Measurements from ENCODE around the gene LCE1D. TPM values are rescaled to one million over a fixed set of nuclear protein-coding genes. Genes with fewer than 3 reads are reported as not detected.
A peak's percentile ranks its signal among the peaks of the same experiment; 100 is the strongest.

LCE1D gene, protein sequence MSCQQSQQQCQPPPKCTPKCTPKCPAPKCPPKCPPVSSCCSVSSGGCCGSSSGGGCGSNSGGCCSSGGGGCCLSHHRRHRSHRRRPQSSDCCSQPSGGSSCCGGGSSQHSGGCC
- not detected for total RNA-seq

DNA sequence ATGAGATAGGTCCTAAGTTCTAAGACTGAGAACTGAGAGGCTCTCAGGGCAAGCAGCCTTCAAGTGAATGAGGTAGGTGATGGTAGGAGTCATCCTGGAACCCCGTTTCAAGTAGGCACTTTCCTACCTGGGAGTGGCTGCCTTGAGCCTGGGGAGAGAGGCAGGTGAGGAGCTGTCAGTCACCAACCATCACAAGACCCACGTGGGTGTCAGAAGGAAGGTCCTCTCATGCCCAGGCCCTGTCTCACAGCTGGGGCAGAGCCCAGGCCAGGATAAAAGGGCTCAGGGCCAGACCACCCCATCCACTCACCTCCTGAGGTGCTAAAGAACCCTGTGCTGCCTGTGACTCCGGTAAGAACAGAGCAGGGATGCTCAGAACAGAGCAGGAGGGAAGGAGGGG lies at the start of gene LCE1D:
TSS of gene LCE1D (plus strand) at position 301 of the 400 bp plus-strand sequence. CDS start 1,074 bp downstream, outside the sequence.
- ATAC-seq (replicated peaks in 1 of 2), result no peak
- no peaks in the 10 kb centered on the region for H3K4me1 Mint-ChIP-seq (ENCODE audit: low read depth)

DNA sequence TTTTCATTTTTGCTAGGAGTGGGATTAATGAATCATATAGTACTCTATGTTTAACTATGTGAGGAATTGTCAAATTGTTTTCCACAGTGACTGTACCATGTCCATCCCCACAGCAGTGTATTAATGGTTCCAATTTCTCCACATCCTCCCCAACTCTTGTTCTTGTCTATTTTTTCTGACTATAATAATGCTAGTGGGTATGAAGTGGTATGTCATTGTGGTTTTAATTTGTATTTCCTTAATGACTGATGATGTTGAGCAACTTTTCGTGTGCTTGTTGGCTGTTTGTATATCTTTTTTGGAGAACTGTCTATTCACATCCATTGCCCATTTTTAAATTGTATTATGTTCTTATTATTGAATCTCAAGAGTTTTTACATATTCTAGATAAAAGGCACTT lies 48.7 kb upstream of the LCE1D start:
- Mint-ChIP-seq H3K9me3 (no peaks in the 10 kb centered on the region), H3K27ac (no peak overlapping the region)
- ATAC-seq (replicated peaks in 1 of 2), result no peak

More for the DNA sequence above, at the start of gene LCE1D:
- no peaks in the 10 kb centered on the region for H3K9me3 Mint-ChIP-seq
- H3K4me3 Mint-ChIP-seq, result no peak within 1 kb of the TSS
- peaks cover 15% of the 10 kb centered on the region for H3K27me3 Mint-ChIP-seq (ENCODE audit: low read depth)
- no peak for DNase-seq
- no peak within 1 kb of the TSS for H3K27ac Mint-ChIP-seq
- H3K36me3 Mint-ChIP-seq (ENCODE audit: insufficient read depth in 2 of 2), result no peaks in the 10 kb centered on the region

DNA sequence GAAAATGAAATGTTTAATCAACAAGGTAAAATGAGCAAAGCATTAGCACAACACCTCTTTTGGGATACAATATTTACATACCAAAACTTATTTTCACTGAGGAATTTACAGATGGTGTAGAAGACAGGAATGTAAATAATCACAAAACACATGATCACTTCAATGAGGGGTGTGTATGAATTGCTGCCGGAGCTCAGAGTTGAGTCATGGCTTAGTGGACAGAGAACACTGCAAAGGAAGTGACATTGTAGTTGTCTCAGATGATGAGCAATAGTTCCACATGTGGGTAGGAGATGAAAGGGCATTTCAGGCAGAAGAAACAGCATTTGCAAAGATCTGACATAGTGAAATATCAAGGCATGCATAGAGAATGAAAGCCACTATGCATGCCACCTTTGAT lies 44.3 kb upstream of the LCE1D start:
- H3K9me3 Mint-ChIP-seq, result no peaks in the 10 kb centered on the region
- no peak overlapping the region for H3K27ac Mint-ChIP-seq
- DNase-seq (no peak), ATAC-seq (replicated peaks in 1 of 2) (peak; percentile 49 to 58)
- peaks cover 6% of the 10 kb centered on the region for H3K4me1 Mint-ChIP-seq (ENCODE audit: low read depth)
- no peak overlapping the region for H3K4me3 Mint-ChIP-seq
- H3K36me3 Mint-ChIP-seq (ENCODE audit: insufficient read depth in 2 of 2), result no peaks in the 10 kb centered on the region
- peaks cover 28% of the 10 kb centered on the region for H3K27me3 Mint-ChIP-seq (ENCODE audit: low read depth)

More for the DNA sequence above, 48.7 kb upstream of the LCE1D start:
- Mint-ChIP-seq H3K36me3 (ENCODE audit: insufficient read depth in 2 of 2) (no peaks in the 10 kb centered on the region), H3K4me3 (no peak overlapping the region), H3K27me3 (ENCODE audit: low read depth) (peaks cover 28% of the 10 kb centered on the region), H3K4me1 (ENCODE audit: low read depth) (peaks cover 6% of the 10 kb centered on the region)
- no peak for DNase-seq

DNA sequence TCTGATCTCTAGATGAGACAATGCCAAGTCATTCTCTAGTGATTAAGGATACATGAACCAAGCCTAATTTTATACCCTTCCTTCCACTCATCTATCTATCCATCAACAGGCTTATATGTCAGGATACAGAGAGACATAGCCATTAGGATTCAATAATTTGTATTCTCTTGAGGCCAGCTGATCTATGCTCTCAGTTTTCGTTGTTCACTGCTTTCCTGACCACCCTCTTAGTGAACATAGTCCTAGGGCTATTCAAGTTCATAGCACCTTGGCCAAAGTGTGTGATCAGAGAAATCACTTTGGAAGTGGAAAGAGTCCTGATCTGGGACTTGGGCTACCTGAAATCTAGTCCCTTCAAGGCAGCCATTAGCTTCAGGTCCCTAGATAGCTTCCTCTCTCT lies 42.9 kb upstream of the LCE1D start:
- no peak for ATAC-seq (replicated peaks in 1 of 2)
- DNase-seq, result no peak
- Mint-ChIP-seq H3K4me3 (no peak overlapping the region), H3K27ac (no peak overlapping the region), H3K4me1 (ENCODE audit: low read depth) (peaks cover 6% of the 10 kb centered on the region), H3K27me3 (ENCODE audit: low read depth) (peaks cover 28% of the 10 kb centered on the region), H3K9me3 (no peaks in the 10 kb centered on the region), H3K36me3 (ENCODE audit: insufficient read depth in 2 of 2) (no peaks in the 10 kb centered on the region)

DNA sequence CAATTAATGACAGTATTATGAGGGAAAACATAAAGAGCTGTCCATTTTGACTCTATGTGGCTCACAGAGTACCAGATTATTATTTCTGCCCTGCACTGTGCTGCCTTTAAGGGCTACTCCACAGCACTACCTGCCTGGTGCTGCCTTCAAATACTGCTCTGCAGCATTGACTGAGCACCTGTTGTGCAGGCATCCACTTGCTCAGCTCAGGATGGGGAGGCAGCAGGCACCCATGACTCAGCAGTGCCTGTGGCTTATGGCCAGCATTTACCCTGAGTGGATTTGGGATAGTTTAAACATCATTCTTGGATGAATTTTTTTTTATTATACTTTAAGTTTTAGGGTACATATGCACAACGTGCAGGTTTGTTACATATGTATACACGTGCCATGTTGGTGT lies 39.6 kb upstream of the LCE1D start:
- Mint-ChIP-seq H3K27ac (no peak overlapping the region), H3K4me3 (no peak overlapping the region), H3K36me3 (ENCODE audit: insufficient read depth in 2 of 2) (no peaks in the 10 kb centered on the region), H3K4me1 (ENCODE audit: low read depth) (peaks cover 6% of the 10 kb centered on the region), H3K27me3 (ENCODE audit: low read depth) (peaks cover 33% of the 10 kb centered on the region), H3K9me3 (no peaks in the 10 kb centered on the region)
- DNase-seq (no peak), ATAC-seq (replicated peaks in 1 of 2) (no peak)

DNA sequence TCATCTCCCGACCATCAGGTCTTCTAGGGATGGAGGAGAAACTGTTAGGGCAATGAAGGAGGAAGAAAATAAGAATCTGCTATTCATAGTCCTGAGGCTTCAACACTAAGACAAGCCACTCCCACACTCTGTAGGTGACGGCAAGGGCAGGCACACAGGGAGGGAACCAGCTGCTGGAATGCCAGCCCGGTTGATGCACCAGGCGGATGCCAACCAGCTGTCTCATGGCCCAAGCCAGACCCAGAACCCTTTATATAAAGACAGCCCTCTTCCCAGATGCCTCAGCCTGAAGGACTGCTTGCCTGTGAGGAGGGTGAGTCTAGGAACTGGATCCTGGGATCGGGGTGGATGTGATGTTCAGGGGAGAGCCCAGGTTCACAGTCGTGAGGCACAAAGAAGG lies 38.8 kb upstream of the LCE1D start, which contains the start of gene KPRP:
TSS of gene KPRP (plus strand) at position 279 of the 400 bp plus-strand sequence. CDS start 1,564 bp downstream, outside the sequence.
- DNase-seq (no peak), ATAC-seq (replicated peaks in 1 of 2) (no peak)
- Mint-ChIP-seq H3K27me3 (ENCODE audit: low read depth) (peaks cover 27% of the 10 kb centered on the region), H3K27ac (no peak within 1 kb of the TSS), H3K4me1 (ENCODE audit: low read depth) (peaks cover under 1% of the 10 kb centered on the region), H3K36me3 (ENCODE audit: insufficient read depth in 2 of 2) (no peaks in the 10 kb centered on the region), H3K9me3 (no peaks in the 10 kb centered on the region), H3K4me3 (no peak within 1 kb of the TSS)

DNA sequence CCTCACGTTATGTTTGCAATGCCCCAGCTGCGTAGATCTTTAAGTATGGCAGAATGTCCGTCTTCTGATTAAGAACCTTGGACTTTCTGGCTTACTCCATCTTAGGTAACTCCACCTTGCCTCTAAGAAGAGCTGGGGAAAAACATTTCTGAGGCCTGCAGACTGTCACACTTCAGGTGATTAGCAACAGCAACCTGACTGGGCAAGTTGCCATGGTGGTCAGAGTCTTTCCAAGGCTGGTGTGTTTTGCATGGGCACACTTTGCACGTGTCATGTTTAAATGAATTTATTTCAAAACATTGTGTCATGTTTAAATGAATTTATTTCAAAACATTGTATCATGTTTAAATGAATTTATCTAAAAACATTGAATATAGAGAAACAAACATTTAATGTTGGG lies 37.9 kb upstream of the LCE1D start:
- Mint-ChIP-seq H3K4me1 (ENCODE audit: low read depth) (no peaks in the 10 kb centered on the region), H3K9me3 (no peaks in the 10 kb centered on the region), H3K4me3 (no peak overlapping the region), H3K27me3 (ENCODE audit: low read depth) (peaks cover 24% of the 10 kb centered on the region), H3K36me3 (ENCODE audit: insufficient read depth in 2 of 2) (no peaks in the 10 kb centered on the region), H3K27ac (no peak overlapping the region)
- ATAC-seq (replicated peaks in 1 of 2) (no peak), DNase-seq (no peak)

DNA sequence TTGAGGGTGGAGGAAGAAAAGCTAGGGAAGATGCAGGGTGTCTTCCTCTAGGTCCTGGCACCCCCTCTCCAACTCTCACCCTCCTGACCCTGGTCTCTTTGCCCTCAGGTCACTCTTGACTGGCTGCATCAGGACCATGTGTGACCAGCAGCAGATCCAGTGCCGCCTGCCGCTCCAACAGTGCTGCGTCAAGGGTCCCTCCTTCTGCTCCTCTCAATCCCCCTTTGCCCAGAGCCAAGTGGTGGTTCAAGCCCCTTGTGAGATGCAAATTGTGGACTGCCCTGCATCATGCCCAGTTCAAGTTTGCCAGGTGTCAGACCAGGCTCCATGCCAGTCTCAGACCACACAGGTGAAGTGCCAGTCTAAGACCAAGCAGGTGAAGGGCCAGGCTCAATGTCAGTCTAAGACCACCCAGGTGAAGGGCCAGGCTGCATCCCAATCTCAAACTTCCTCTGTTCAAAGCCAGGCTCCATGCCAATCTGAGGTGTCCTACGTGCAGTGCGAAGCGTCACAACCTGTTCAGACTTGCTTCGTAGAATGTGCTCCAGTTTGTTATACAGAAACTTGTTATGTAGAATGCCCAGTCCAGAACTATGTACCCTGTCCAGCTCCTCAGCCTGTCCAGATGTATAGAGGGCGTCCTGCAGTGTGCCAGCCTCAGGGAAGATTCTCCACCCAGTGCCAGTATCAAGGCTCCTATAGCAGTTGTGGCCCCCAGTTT lies 36.9 kb upstream of the LCE1D start:
- Mint-ChIP-seq H3K27ac (no peak overlapping the region), H3K4me1 (ENCODE audit: low read depth) (no peaks in the 10 kb centered on the region), H3K27me3 (ENCODE audit: low read depth) (peaks cover 24% of the 10 kb centered on the region), H3K4me3 (no peak overlapping the region), H3K36me3 (ENCODE audit: insufficient read depth in 2 of 2) (no peaks in the 10 kb centered on the region), H3K9me3 (no peaks in the 10 kb centered on the region)
- DNase-seq (no peak), ATAC-seq (replicated peaks in 1 of 2) (no peak)

DNA sequence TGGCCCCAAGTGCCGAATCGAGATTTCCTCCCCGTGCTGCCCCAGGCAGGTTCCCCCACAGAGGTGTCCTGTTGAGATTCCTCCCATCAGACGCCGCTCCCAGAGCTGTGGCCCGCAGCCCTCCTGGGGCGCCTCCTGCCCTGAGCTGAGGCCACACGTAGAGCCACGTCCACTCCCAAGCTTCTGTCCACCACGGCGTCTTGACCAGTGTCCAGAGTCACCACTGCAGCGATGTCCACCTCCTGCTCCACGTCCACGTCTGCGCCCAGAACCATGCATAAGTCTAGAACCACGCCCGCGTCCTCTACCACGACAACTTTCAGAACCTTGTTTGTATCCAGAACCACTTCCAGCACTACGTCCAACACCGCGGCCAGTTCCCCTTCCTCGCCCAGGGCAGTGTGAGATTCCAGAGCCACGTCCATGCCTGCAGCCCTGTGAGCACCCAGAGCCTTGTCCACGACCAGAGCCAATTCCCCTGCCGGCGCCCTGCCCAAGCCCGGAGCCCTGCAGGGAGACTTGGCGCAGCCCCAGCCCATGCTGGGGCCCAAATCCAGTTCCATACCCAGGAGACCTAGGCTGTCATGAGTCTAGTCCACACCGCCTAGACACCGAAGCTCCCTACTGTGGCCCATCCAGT lies 35.9 kb upstream of the LCE1D start:
- no peaks in the 10 kb centered on the region for H3K4me1 Mint-ChIP-seq (ENCODE audit: low read depth)
- peaks cover 28% of the 10 kb centered on the region for H3K27me3 Mint-ChIP-seq (ENCODE audit: low read depth)
- no peaks in the 10 kb centered on the region for H3K9me3 Mint-ChIP-seq
- DNase-seq, result no peak
- no peak overlapping the region for H3K4me3 Mint-ChIP-seq
- H3K27ac Mint-ChIP-seq, result no peak overlapping the region
- no peaks in the 10 kb centered on the region for H3K36me3 Mint-ChIP-seq (ENCODE audit: insufficient read depth in 2 of 2)
- ATAC-seq (replicated peaks in 1 of 2), result no peak

DNA sequence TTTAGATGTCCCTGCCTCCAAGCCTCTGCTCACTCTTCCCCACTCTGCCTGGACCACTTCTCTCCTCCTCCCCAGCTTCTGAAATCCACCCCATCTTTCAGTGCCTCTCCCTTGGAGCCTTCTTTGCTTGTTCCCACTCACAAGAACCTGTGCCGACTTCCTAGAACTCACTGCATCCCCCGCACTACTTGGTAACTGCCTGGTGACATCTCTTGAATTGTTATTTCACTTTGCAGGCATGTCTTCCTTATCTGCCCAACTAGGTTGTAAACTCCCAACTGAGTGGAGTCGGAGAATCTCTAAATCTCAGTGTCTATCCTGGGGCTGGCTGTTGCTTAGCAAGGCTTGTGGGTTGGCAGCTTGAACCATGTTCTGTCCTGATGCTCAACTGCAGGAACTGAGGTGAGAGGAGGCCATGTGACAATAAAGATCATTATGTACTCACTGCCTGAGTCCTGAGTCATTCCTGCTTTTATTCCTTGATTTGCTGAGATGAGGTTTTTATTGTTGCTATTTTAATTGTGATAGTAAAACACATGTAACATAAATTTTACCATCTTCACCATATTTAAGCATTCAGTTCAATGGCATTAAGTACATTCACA lies 34.8 kb upstream of the LCE1D start:
- Mint-ChIP-seq H3K27me3 (ENCODE audit: low read depth) (peaks cover 19% of the 10 kb centered on the region), H3K4me3 (no peak overlapping the region), H3K4me1 (ENCODE audit: low read depth) (no peaks in the 10 kb centered on the region), H3K27ac (no peak overlapping the region), H3K9me3 (no peaks in the 10 kb centered on the region), H3K36me3 (ENCODE audit: insufficient read depth in 2 of 2) (no peaks in the 10 kb centered on the region)
- DNase-seq (no peak), ATAC-seq (replicated peaks in 1 of 2) (no peak)

DNA sequence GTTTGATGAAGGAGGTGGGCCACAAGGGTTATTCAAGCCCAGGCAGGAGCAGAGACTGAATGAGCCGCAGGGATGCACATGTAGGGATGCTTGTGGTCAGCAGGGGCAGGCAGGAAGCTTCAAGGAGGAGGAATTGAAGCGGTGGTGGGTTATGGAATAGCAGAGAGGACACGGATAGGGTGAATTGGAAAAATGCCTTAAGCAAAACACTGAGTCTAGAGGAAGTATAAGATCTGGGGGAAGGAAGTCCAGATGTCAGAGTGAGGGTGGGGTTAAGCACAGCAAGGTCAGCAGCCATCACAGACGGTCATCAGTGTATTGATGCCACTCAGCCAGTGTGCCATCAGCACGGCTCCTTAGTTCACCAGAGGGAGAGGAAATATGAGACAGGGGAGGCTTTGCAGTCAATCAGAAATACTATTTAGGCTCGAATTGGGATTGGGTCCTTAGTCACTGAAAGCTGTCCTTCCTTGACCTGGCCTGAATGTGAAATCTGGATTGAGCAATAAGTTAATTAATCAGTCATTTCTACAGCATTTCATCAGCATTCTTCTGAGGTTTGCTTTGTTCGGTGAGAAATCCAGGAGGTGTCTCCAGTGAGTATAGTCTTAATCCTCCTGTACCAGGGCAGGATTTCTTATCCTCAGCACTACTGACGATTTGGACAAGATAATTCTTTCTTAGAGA lies 27.5 kb upstream of the LCE1D start:
- ATAC-seq (replicated peaks in 1 of 2) (no peak), DNase-seq (no peak)
- Mint-ChIP-seq H3K27ac (no peak overlapping the region), H3K27me3 (ENCODE audit: low read depth) (peaks cover 12% of the 10 kb centered on the region), H3K4me3 (no peak overlapping the region), H3K36me3 (ENCODE audit: insufficient read depth in 2 of 2) (no peaks in the 10 kb centered on the region), H3K4me1 (ENCODE audit: low read depth) (no peaks in the 10 kb centered on the region), H3K9me3 (peaks cover 1 to 4% of the 10 kb centered on the region in 2 donors)

DNA sequence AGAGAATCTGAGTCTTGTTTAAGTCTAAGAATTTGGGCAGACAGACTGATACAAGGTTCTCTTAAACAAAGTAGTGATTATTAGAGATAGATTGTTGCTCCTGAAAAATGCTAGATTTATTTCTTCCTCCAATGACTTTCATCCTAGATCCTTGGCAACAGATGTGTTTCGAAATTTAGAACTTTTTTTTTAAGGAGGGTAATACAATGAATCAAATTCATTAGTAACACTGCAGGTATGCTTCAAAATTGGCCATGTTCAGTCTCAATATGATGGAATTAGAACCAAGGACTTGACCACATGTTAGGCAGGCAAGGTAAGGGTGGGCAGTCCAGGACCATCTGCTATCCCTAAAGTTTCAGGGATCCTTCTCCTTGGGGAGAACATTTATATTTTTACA lies 26.1 kb upstream of the LCE1D start:
- H3K4me1 Mint-ChIP-seq (ENCODE audit: low read depth), result no peaks in the 10 kb centered on the region
- no peak overlapping the region for H3K4me3 Mint-ChIP-seq
- no peak for ATAC-seq (replicated peaks in 1 of 2)
- peaks cover 1 to 4% of the 10 kb centered on the region in 2 donors for H3K9me3 Mint-ChIP-seq
- no peak for DNase-seq
- H3K27me3 Mint-ChIP-seq (ENCODE audit: low read depth), result peaks cover 24% of the 10 kb centered on the region
- no peak overlapping the region for H3K27ac Mint-ChIP-seq
- H3K36me3 Mint-ChIP-seq (ENCODE audit: insufficient read depth in 2 of 2), result no peaks in the 10 kb centered on the region

DNA sequence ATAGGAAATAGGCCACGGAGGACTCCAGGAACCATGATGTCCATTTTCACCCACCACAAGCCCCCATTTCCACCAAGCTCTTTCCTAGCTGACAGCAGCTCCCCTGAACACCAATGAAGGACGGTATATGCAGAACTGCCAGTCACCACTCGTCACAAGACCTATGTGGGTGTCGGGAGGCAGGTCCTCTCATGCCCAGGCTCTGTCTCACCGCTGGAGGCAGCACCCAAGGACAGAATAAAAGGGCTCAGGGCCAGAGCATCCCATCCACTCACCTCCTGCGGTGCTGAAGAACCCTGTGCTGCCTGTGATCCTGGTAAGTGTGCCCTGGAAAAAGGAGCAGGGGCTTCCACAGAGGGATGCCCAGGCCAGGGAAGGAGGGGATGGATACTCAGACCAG lies 21.6 kb upstream of the LCE1D start, which contains the start of gene LCE1F:
TSS of gene LCE1F (plus strand) at position 266 of the 400 bp plus-strand sequence. CDS start 1,232 bp downstream, outside the sequence.
- Mint-ChIP-seq H3K27me3 (ENCODE audit: low read depth) (peaks cover 35% of the 10 kb centered on the region), H3K36me3 (ENCODE audit: insufficient read depth in 2 of 2) (no peaks in the 10 kb centered on the region), H3K27ac (peak within 1 kb of the TSS; percentile 27), H3K4me1 (ENCODE audit: low read depth) (no peaks in the 10 kb centered on the region), H3K9me3 (peaks cover 1 to 4% of the 10 kb centered on the region in 2 donors), H3K4me3 (no peak within 1 kb of the TSS)
- DNase-seq, result no peak
- ATAC-seq (replicated peaks in 1 of 2), result no peak
